ENCODE measurements around the gene CHPF2.

CHPF2 gene

GRCh38 chr7:151252961-151253711 is 20.9 kb downstream of the CHPF2 start:
- DNase-seq: no peak
- in situ Hi-C loops (cut with HindIII; ENCODE audit: low pct_ligation_motif_present, low pct_unique_long_range_greater_than_20kb, low sequenced_read_pairs): no loop called here

DNA sequence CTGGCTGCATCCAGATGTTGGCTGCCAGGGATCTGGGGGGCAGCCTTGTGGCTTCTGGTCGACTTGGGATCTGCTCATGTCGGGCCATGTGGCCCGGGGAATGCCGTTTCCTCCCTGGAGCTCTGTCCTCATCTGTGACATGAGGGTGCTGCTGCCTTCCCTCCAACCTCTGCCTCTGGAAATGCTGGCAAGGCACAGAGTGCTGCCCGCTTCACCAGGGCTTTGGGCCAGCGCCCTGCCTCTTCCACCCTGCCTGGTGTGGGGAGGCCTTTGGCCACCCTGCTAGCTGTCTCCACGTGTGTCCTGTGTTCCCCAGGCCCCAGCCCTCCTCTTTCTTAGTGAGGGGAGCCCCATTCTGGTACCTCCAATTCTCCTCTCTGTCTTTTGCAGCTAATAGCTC is 22.0 kb downstream of the CHPF2 start:
- in situ Hi-C loops (cut with HindIII; ENCODE audit: low pct_ligation_motif_present, low pct_unique_long_range_greater_than_20kb, low sequenced_read_pairs): no loop called here

GRCh38 chr7:151254851-151255250 is 22.6 kb downstream of the CHPF2 start:
- no peak for DNase-seq
- in situ Hi-C loops (cut with HindIII; ENCODE audit: low pct_ligation_motif_present, low pct_unique_long_range_greater_than_20kb, low sequenced_read_pairs): no loop called here

More for the DNA sequence above, 22.0 kb downstream of the CHPF2 start:
- no peak for DNase-seq

DNA sequence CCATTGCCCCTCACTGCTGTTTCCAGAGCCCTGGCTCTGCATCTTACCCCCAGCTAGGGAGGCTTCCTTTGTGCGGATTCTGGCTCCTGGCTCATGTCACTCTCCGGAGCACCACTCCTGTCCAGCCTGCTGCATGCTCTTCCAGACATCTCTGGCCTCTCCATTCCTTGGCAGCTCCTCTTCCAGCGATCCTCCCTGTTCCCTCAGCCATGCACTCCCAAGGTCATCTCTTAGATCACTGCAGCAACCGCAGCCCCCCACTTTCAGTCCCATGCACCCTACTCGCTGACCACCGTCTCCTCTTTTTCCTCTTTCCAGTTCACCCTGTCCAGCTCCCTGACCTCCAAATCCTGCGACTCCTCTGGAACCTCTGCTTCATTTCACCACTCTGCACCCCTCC is 23.1 kb downstream of the CHPF2 start:
- in situ Hi-C loops (cut with HindIII; ENCODE audit: low pct_ligation_motif_present, low pct_unique_long_range_greater_than_20kb, low sequenced_read_pairs): no loop called here

DNA sequence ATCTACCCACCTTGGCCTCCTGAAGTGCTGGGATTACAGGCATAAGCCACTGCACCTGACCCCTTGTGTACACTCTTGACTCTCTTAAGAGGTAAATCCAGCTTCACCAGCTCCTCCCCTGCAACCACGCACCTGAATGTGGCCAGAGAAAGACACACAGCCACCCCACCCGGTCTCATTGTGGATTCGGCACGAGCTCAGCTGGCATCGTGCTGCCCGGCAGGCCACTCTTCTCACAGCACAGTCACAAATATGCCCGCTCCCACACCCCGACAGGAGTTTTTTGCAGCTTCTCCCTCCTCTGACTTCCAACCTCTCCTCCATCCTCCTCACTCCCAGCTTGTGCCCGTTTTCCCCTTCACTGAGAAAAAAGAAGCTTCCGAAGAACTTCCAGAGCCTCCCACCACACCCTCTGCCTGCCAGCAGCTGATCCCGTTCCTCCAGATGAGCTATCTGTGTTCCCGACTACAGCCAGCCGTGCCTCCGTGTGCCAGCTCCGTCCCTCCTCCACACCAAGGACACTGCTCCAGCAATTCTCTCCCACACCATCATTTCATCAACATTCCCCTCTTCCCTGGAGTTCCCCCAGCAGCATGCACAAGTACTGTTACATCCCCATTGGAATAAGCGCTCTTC is 24.2 kb downstream of the CHPF2 start:
- DNase-seq: no peak
- in situ Hi-C loops (cut with HindIII; ENCODE audit: low pct_ligation_motif_present, low pct_unique_long_range_greater_than_20kb, low sequenced_read_pairs): no loop called here

More for the DNA sequence above, 23.1 kb downstream of the CHPF2 start:
- no peak for DNase-seq

GRCh38 chr7:151257990-151258389 is 25.7 kb downstream of the CHPF2 start:
- in situ Hi-C loops (cut with HindIII; ENCODE audit: low pct_ligation_motif_present, low pct_unique_long_range_greater_than_20kb, low sequenced_read_pairs): no loop called here

GRCh38 chr7:151260471-151260870 is 28.2 kb downstream of the CHPF2 start:
- DNase-seq: no peak
- in situ Hi-C loops (cut with HindIII; ENCODE audit: low pct_ligation_motif_present, low pct_unique_long_range_greater_than_20kb, low sequenced_read_pairs): no loop called here

More at GRCh38 chr7:151257990-151258389, 25.7 kb downstream of the CHPF2 start:
- no peak for DNase-seq

- in situ Hi-C loops (cut with HindIII; ENCODE audit: low pct_ligation_motif_present, low pct_unique_long_range_greater_than_20kb, low sequenced_read_pairs): no loop called here
- no peak for DNase-seq
Measured at GRCh38 chr7:151260883-151261282, 28.6 kb downstream of the CHPF2 start.

GRCh38 chr7:151261529-151261928 is 29.2 kb downstream of the CHPF2 start:
- no peak for DNase-seq
- in situ Hi-C loops (cut with HindIII; ENCODE audit: low pct_ligation_motif_present, low pct_unique_long_range_greater_than_20kb, low sequenced_read_pairs): no loop called here

GRCh38 chr7:151264615-151265014 is 32.3 kb downstream of the CHPF2 start:
- in situ Hi-C loops (cut with HindIII; ENCODE audit: low pct_ligation_motif_present, low pct_unique_long_range_greater_than_20kb, low sequenced_read_pairs): no loop called here
- DNase-seq: no peak

GRCh38 chr7:151265351-151265931 is 33.2 kb downstream of the CHPF2 start:
- in situ Hi-C loops (cut with HindIII; ENCODE audit: low pct_ligation_motif_present, low pct_unique_long_range_greater_than_20kb, low sequenced_read_pairs): no loop called here
- DNase-seq: no peak

GRCh38 chr7:151269511-151269910 is 37.2 kb downstream of the CHPF2 start:
- in situ Hi-C loops (cut with HindIII; ENCODE audit: low pct_ligation_motif_present, low pct_unique_long_range_greater_than_20kb, low sequenced_read_pairs): no loop called here
- DNase-seq: no peak

DNA sequence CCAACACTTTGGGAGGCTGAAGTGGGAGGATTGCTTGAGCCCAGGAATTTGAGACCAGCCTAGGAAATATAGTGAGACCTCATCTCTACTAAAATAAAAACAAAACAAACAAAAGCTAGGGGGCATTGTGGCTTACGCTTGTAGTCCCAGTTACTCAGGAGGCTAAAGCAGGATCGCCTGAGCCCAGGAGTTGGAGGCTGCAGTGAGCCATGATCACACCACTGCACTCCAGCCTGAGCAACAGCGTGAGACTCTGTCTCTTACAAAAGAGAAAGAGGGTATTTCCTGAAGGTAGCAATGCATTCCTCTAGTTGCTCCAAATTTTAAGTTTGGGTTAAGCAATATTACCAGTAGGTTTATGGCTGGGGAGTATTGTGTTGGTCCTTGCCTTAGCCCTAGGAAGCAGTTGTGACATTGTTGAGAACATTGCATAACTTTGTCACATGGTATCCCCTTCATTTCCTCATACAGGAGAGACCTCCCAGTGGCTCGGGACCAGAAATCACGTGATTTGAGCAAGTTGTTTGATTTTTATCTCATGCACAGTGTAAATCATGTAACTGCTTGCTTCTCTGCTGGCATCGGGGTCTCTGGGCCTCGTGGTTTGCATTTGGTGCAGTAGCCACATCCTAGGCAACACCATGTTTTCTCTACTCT is 39.5 kb downstream of the CHPF2 start:
- no peak for DNase-seq
- in situ Hi-C loops (cut with HindIII; ENCODE audit: low pct_ligation_motif_present, low pct_unique_long_range_greater_than_20kb, low sequenced_read_pairs): no loop called here

- DNase-seq: no peak
Measured at GRCh38 chr7:151272405-151272804, 40.1 kb downstream of the CHPF2 start.

GRCh38 chr7:151272877-151273276 is 40.6 kb downstream of the CHPF2 start:
- DNase-seq: no peak
- in situ Hi-C loops (cut with HindIII; ENCODE audit: low pct_ligation_motif_present, low pct_unique_long_range_greater_than_20kb, low sequenced_read_pairs): no loop called here

More at GRCh38 chr7:151272405-151272804, 40.1 kb downstream of the CHPF2 start:
- in situ Hi-C loops (cut with HindIII; ENCODE audit: low pct_ligation_motif_present, low pct_unique_long_range_greater_than_20kb, low sequenced_read_pairs): no loop called here

GRCh38 chr7:151273651-151274390 is 41.5 kb downstream of the CHPF2 start:
- DNase-seq: no peak
- in situ Hi-C loops (cut with HindIII; ENCODE audit: low pct_ligation_motif_present, low pct_unique_long_range_greater_than_20kb, low sequenced_read_pairs): no loop called here

GRCh38 chr7:151274396-151274795 is 42.1 kb downstream of the CHPF2 start:
- in situ Hi-C loops (cut with HindIII; ENCODE audit: low pct_ligation_motif_present, low pct_unique_long_range_greater_than_20kb, low sequenced_read_pairs): no loop called here
- no peak for DNase-seq

GRCh38 chr7:151274936-151275812 is 42.9 kb downstream of the CHPF2 start:
- no peak for DNase-seq
- in situ Hi-C loops (cut with HindIII; ENCODE audit: low pct_ligation_motif_present, low pct_unique_long_range_greater_than_20kb, low sequenced_read_pairs): no loop called here
